ENCODE results near the gene XRN1. TPM values are rescaled to one million over a fixed set of nuclear protein-coding genes. Genes with fewer than 3 reads are reported as not detected.
"Not testable (repeated sequence)": the region's sequence is repeated elsewhere in the genome, so short reads cannot be mapped to it uniquely, and the experiment has no call there.

Gene XRN1
- total and polyA plus RNA-seq, 2 of the 8 experiments (the other 6 are each of a cell fraction or from before 2014, with no cell fraction given): 1.9 to 17.2 TPM

DNA sequence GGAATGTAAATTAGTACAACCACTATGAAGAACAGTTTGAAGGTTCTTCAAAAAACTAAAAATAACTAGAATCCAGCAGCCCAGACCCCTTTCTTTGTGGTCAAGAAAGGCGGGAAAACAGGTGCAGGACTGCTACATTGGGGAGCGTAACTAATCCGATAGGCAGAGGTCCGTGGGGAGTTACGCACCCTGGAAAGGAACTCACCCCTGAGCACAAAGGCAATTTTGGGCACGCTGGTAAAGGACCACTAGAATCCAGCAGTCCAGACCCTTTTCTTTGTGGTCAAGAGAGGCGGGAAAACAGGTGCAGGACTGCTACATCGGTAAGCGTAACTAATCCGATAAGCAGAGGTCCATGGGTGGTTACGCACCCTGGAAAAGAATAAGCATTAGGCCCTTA lies 9.7 kb downstream of the XRN1 start:
- FAIRE-seq; CTCF ChIA-PET (ENCODE audit: partially characterized antibody); H2BK20ac ChIP-seq (ENCODE audit: low read length): not testable (repeated sequence)

More for the DNA sequence above, 9.7 kb downstream of the XRN1 start:
- peaks cover 0 to 13% of the 10 kb centered on the region in 2 experiments; a peak in 2 of 4 replicates for H3K79me2 ChIP-seq (ENCODE audit: control insufficient read depth in 1 of 2, insufficient read depth in 2 of 2, low read length in 2 of 2)
- not testable (repeated sequence) for H3K79me1 ChIP-seq (ENCODE audit: low read depth, low read length); H2BK15ac ChIP-seq (ENCODE audit: low read length); H4K8ac ChIP-seq (ENCODE audit: extremely low read depth, insufficient read depth, low read length); H3K23me2 ChIP-seq (ENCODE audit: low read depth, low read length); H3K9me3 ChIP-seq (ENCODE audit: insufficient read depth in 2 of 2, low read depth in 1 of 2, low read length in 1 of 2); H3K27ac ChIP-seq (ENCODE audit: low read depth, low read length); H3K4ac ChIP-seq (replicated peaks; ENCODE audit: insufficient read length, low read depth, low read length); H3K56ac ChIP-seq (replicated peaks; ENCODE audit: insufficient read length, low read depth, low read length); H2BK120ac ChIP-seq (replicated peaks; ENCODE audit: low read depth, low read length); H4K91ac ChIP-seq (replicated peaks; ENCODE audit: insufficient read length, low read length); H4K20me1 ChIP-seq (replicated peaks in 1 of 2; ENCODE audit: control insufficient read depth in 1 of 2, insufficient read depth in 2 of 2, low read length in 2 of 2); H2BK12ac ChIP-seq (ENCODE audit: low read depth, low read length); H2BK5ac ChIP-seq (ENCODE audit: low read depth, low read length); H3K14ac ChIP-seq (ENCODE audit: insufficient read length); H3K18ac ChIP-seq (ENCODE audit: extremely low read depth, low read length); H3K4me1 ChIP-seq (replicated peaks in 1 of 4; ENCODE audit: control insufficient read depth in 3 of 4, insufficient read depth in 4 of 4, low read length in 3 of 4); H3K4me3 ChIP-seq (ENCODE audit: extremely low read depth in 1 of 4, insufficient read depth in 2 of 4, low read depth in 3 of 4, low read length in 4 of 4); H2AK5ac ChIP-seq (ENCODE audit: low read depth, low read length); H3K27me3 ChIP-seq (replicated peaks in 1 of 4; ENCODE audit: control insufficient read depth in 3 of 4, extremely low read depth in 1 of 4, insufficient read depth in 3 of 4, low read length in 3 of 4); H3K23ac ChIP-seq (ENCODE audit: insufficient read length); DNase-seq (ENCODE audit: low read depth in 1 of 2, low spot score in 2 of 2); H4K5ac ChIP-seq (ENCODE audit: insufficient read length, low read depth, low read length); H3K36me3 ChIP-seq (ENCODE audit: control insufficient read depth in 2 of 4, insufficient read depth in 4 of 4, low read length in 3 of 4); H3K4me2 ChIP-seq (ENCODE audit: insufficient read depth in 1 of 2, low read depth in 2 of 2, low read length in 2 of 2); H3K9ac ChIP-seq (replicated peaks in 1 of 4; ENCODE audit: extremely low read depth in 1 of 4, low read depth in 3 of 4, low read length in 3 of 4); H2AFZ ChIP-seq (ENCODE audit: low read length)
- WGBS, 2 experiments (ENCODE audit: extremely low coverage in 1 of 2, insufficient coverage in 1 of 2, insufficient read length in 1 of 2, insufficient replicate concordance in 2 of 2, low coverage in 1 of 2, low lambda C conversion rate in 2 of 2, missing lambda C conversion rate in 1 of 2): 95% methylated on average over 11 of the region's 11 CpGs; no CpG with 5 or more reads in 1 of the 2 experiments
- POLR2A ChIA-PET (ENCODE audit: partially characterized antibody): interaction anchor here (1.4 kb wide), 1 partner anchor 8 kb away, joined by 4 read pairs; no protein-coding TSS in a partner anchor
